HTERT RPE-1 (cell line): Measurements from ENCODE around the gene FAM209B.
"Not testable (repeated sequence)": the region's sequence is repeated elsewhere in the genome, so short reads cannot be mapped to it uniquely, and the experiment has no call there.

Source experiments
- in situ Hi-C: fragments of 300-500 bp; cut with MboI; formaldehyde crosslinking; loops from 4 replicates; pipeline ENCODE4 v1.14.3; 2020; ENCODE audit warnings: low sequenced_read_pairs

FAM209B gene

GRCh38 chr20:56537997-56538396 lies 5.0 kb downstream of the FAM209B start:
- in situ Hi-C loops: no loop called here

- in situ Hi-C loops: no loop called here
Measured at GRCh38 chr20:56540415-56540814, 7.4 kb downstream of the FAM209B start.

DNA sequence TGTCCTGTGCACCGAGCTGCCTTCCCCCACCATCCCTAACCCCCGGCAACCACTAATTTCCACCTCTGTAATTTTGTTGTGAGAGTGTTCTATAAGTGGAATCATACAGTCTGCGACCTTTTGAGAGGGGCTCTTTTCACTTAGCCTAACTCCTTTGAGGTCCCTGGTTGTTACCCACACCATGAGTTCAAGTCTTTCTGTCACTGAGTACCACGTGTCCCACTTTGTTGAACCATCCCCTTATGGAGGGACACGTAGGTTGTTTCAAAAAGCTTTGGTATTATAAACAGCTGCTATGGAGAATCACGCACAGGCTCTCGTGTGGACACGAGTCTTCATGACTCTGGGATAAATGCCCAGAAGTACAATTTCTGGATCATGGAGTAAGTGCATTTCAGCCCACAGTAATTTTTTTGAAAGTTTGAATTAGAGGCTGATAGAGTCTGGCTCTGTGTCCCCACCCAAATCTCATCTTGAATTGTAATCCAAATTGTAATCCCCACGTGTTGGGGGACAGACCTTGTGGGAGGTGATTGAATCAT lies 9.5 kb downstream of the FAM209B start:
- in situ Hi-C loops: no loop called here

DNA sequence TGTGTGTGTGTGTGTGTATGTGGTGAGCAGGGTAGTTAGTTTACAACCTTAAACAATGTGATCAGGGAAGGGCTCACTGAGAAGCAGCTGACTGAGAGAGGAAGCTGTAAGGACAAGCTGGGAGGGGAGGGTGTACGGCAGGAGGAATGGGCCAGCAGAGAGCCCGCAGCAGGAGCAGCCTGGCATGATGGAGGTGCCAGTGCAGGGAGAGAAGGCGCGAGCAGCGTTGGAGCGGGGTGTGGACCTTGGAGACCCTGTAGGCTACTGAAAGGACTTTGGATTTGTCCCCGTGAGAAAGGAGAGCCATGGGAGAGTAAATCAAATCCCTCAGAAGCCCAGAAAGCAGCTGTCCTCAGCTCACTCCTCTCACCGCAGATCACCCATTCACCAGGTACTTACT lies 18.5 kb downstream of the FAM209B start:
- in situ Hi-C loops: no loop called here

DNA sequence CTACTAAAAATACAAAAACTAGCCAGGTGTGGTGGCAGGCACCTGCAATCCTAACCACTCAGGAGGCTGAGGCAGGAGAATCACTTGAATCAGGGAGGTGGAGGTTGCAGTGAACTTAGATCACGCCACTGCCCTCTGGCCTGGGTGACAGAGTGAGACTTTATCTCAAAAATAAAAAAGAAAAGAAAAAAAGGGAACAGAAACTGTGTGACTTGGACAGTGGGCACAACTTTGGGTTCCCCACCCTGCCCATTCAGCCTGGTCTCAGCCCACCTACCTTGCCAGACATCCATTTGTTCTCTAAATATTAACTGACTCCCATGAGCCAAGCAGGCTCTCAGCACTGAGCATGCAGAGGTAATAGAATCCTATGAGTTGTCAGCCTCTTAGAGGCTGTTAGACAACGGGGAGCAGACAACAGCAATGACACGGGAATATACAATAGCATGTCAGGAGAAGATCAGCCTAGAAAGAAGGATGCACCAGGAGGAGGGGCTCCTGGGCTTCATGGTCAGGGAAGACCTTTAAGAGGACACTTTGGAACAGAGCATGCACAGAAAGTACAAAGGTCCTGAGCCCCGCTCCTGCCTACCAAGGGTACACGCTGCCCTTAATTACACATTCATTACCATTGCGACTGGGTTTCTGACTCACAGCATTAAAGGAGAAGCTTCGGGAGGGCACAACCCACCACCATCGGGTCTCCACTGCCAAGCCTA lies 20.0 kb downstream of the FAM209B start:
- in situ Hi-C loops: no loop called here

- in situ Hi-C loops: no loop called here
Measured at GRCh38 chr20:56554869-56555268, 21.8 kb downstream of the FAM209B start.

GRCh38 chr20:56558968-56559367 lies 25.9 kb downstream of the FAM209B start:
- in situ Hi-C loops: no loop called here

DNA sequence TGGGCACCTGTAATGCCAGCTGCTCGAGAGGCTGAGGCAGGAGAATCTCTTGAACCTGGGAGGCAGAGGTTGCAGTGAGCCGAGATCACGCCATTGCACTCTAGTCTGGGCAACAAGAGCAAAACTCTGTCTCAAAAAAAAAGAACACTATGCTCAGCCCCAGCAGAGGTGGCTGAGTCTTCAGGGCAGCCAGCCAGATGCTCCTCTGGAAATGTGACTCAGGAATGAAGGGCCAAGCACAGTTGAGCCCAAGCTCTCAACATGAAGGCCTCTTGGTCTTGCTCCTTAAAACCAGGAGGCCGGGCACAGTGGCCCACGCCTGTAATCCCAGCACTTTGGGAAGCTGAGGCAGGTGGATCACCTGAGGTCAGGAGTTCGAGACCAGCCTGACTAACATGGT lies 31.5 kb downstream of the FAM209B start:
- in situ Hi-C loops: not testable (repeated sequence)

DNA sequence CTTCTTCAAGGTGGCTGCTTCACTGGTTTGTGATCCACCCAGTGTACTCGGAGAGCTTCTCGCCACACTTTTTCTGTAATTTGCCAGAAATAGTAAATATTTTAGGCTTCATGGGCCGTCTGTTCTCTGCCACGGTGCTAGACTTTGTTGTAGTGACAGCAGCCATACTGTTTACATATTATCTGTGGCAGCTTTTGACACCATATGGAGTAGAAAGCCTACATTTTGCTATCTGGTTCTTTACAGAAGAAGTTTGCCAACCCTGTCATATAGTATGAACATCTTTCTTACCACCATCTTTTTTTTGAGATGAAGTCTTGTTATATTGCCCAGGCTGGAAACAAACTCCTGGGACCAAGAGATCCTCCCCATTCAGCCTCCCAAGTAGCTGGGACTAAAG lies 32.5 kb downstream of the FAM209B start:
- in situ Hi-C loops: no loop called here

- in situ Hi-C loops: no loop called here
Measured at GRCh38 chr20:56566621-56567020, 33.6 kb downstream of the FAM209B start.

- in situ Hi-C loops: no loop called here
Measured at GRCh38 chr20:56570832-56571231, 37.8 kb downstream of the FAM209B start.

DNA sequence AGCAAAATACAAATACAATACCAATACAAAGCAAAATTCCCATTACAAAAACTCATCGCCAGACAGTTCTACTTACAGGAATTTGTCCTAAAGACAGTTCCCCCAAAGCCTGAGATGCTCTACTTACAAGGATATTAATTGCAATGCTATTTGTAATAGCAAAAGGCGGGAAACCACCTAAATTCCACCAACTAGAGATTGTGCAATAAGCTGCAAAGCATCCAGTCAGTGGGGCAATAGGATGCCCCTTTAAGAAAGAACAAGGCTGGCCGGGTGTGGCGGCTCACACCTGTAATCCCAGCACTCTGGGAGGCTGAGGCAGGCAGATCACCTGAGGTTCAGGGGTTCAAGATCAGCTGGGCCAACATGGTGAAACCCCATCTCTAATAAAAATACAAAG lies 39.1 kb downstream of the FAM209B start:
- in situ Hi-C loops: no loop called here

DNA sequence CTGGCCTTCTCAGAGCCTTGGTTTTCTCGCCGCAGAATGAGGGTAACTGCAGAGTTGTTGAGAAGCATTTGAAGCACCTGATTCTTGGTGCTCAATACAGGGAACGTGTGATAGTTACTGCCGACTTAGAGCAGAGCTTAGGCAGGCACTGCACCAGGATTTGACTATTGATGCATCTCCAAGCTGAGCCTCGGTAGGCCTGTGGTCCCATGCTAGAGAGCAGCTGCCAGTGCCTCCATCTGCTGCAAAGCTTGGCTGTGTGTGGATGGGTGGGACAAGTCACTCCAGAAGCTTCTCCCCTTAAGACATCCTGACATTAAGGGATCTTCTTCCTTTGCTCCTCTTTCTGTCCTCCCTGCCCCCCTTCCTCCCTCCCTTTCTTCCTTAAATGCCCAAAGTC lies 40.9 kb downstream of the FAM209B start:
- in situ Hi-C loops: no loop called here

DNA sequence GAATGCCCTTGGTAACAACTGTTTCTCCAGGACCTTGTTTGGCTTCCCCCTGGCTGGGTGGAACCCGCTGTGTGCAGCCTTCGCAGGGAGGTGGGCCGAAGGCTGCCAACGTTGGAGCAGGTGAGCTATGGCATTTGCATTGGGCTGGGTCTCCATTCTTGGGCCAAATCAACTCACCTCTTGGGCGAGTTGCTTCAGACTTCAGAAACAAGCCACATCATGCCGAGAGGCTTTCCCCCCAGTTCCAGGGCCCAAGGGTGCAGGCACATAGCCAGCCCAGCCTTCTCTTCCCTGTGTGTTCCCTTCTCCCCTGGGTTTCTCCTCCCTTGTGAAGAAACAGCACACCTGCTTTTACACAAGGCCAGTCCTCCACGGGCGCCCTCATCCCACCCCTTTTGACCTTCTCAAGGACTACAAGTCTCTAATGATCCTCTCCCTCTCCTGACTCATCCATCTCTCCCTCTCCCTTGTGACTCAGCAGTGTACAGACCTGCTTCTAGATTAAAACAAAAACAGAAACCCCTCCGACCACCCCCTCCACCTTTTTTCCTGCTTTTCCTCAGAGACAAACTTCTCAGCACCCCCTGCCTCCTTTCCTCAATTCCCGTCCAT lies 41.6 kb downstream of the FAM209B start:
- in situ Hi-C loops: no loop called here

GRCh38 chr20:56575157-56575556 lies 42.1 kb downstream of the FAM209B start:
- in situ Hi-C loops: no loop called here

- in situ Hi-C loops: no loop called here
Measured at GRCh38 chr20:56575961-56576360, 42.9 kb downstream of the FAM209B start.

- in situ Hi-C loops: no loop called here
Measured at GRCh38 chr20:56579301-56579710, 46.3 kb downstream of the FAM209B start.

DNA sequence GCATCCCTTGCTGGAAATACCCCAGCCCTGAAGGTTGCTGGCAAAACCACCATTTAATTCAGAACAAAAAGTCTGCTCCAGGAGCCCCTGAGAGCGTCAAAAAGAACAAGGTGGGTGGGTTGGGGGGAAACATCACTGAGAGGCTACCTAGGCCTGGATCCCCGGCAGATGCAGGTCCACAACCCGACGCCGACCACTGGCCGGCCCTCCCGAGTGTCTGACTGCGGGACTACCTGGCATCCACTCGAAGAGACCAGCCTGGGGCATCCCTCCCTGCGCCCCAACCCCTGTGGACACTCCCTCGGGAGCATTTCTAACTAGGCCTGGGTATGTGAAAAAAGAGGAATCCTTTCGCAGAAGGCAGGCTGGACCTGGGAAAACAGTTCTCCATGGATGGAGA lies 47.2 kb downstream of the FAM209B start:
- in situ Hi-C loops: no loop called here

GRCh38 chr20:56581701-56582100 lies 48.7 kb downstream of the FAM209B start:
- in situ Hi-C loops: no loop called here

GRCh38 chr20:56582542-56582941 lies 49.5 kb downstream of the FAM209B start:
- in situ Hi-C loops: no loop called here

- in situ Hi-C loops: no loop called here
Measured at GRCh38 chr20:56584916-56585315, 51.9 kb downstream of the FAM209B start.
